Neural cell (in vitro differentiated cells): Measurements from ENCODE around the gene LARP1. TPM values are rescaled to one million over a fixed set of nuclear protein-coding genes. Genes with fewer than 3 reads are reported as not detected.

Experiments
- H2AFZ ChIP-seq: fragments of 200-600, 300-800 bp; sonication (generic), shearing (Covaris generic); 2 replicates; pipeline ENCODE4 v1.6.0; 2014; ENCODE audit warnings: low read depth, mild to moderate bottlenecking, antibody characterized with exemption, low read length, moderate library complexity
- H3F3A ChIP-seq: fragments of 200-600 bp; shearing (Covaris generic); 2 replicates; pipeline ENCODE4 v1.6.1; 2016; ENCODE audit warnings: mild to moderate bottlenecking, moderate library complexity, mixed read lengths, antibody characterized with exemption, low read length; ENCODE audit not compliant: insufficient read depth, poor library complexity, severe bottlenecking
- H3K27ac ChIP-seq: fragments of 200-600, 300-800 bp; sonication (generic), shearing (Covaris generic); 2 replicates; pipeline ENCODE4 v1.5.1; 2014; ENCODE audit warnings: mild to moderate bottlenecking, low read length, moderate library complexity
- H3K27me3 ChIP-seq: fragments of 300-800, 200-600 bp; sonication (generic), shearing (Covaris generic); 2 replicates; pipeline ENCODE4 v1.6.0; 2014; ENCODE audit warnings: mild to moderate bottlenecking, low read depth, low read length, moderate library complexity; ENCODE audit not compliant: insufficient read depth
- H3K36me3 ChIP-seq: fragments of 300-800, 200-600 bp; sonication (generic), shearing (Covaris generic); 2 replicates; pipeline ENCODE4 v1.5.1; 2014; ENCODE audit warnings: mild to moderate bottlenecking, antibody characterized with exemption, low read length, moderate library complexity; ENCODE audit not compliant: insufficient read depth
- H3K4me2 ChIP-seq: fragments of 300-800, 200-600 bp; sonication (generic), shearing (Covaris generic); 2 replicates; pipeline ENCODE4 v1.6.0; 2014; ENCODE audit warnings: mild to moderate bottlenecking, low read length
- H3K4me3 ChIP-seq: fragments of 300-800, 200-600 bp; sonication (generic), shearing (Covaris generic); 2 replicates; pipeline ENCODE4 v1.5.1; 2014; ENCODE audit warnings: mild to moderate bottlenecking, low read length, moderate library complexity
- H3K79me2 ChIP-seq: fragments of 200-600 bp; shearing (Covaris generic); replicated peaks from 2 replicates; pipeline ENCODE4 v1.6.0; 2014; ENCODE audit warnings: mild to moderate bottlenecking, low read length, moderate library complexity; ENCODE audit not compliant: insufficient read depth
- H3K9ac ChIP-seq: fragments of 300-800, 200-600 bp; sonication (generic), shearing (Covaris generic); 2 replicates; pipeline ENCODE4 v1.6.1; 2016; ENCODE audit warnings: mild to moderate bottlenecking, low read length, mixed read lengths
- H3K9me2 ChIP-seq: fragments of 200-600 bp; shearing (Covaris generic); 2 replicates; pipeline ENCODE4 v1.6.1; 2016; ENCODE audit warnings: mild to moderate bottlenecking, low read length, mixed read lengths; ENCODE audit not compliant: insufficient read depth
- H3K9me3 ChIP-seq: fragments of 200-600, 300-800 bp; sonication (generic), shearing (Covaris generic); 2 replicates; pipeline ENCODE4 v1.6.1; 2016; ENCODE audit warnings: mild to moderate bottlenecking, mixed run types, low read length, moderate library complexity, mixed read lengths
- H4K20me1 ChIP-seq: fragments of 200-600 bp; shearing (Covaris generic); 2 replicates; pipeline ENCODE4 v1.6.1; 2016; ENCODE audit warnings: mild to moderate bottlenecking, mixed run types; ENCODE audit not compliant: insufficient read depth
- CTCF ChIP-seq: fragments of 450-650 bp; IDR thresholded peaks from 2 replicates; pipeline ENCODE4 v1.5.1; 2014; ENCODE audit warnings: antibody characterized with exemption, mild to moderate bottlenecking, moderate library complexity; ENCODE audit not compliant: poor library complexity, severe bottlenecking
- EP300 ChIP-seq: fragments of 450-650 bp; conservative IDR thresholded peaks from 2 replicates; pipeline ENCODE4 v1.6.1; 2014; ENCODE audit warnings: antibody characterized with exemption, mild to moderate bottlenecking, moderate library complexity; ENCODE audit not compliant: poor library complexity, severe bottlenecking
- EZH2 ChIP-seq: fragments of 200-600, 300-800 bp; shearing (Covaris generic), sonication (generic); IDR thresholded peaks from 2 replicates; pipeline ENCODE4 v1.6.1; 2014; ENCODE audit warnings: antibody characterized with exemption, low read length, borderline replicate concordance, mild to moderate bottlenecking; ENCODE audit not compliant: insufficient read depth, poor library complexity, severe bottlenecking
- MXI1 ChIP-seq: fragments of 450-650 bp; conservative IDR thresholded peaks from 2 replicates; pipeline ENCODE4 v1.6.1; 2014; ENCODE audit warnings: antibody characterized with exemption, mild to moderate bottlenecking; ENCODE audit not compliant: poor library complexity, severe bottlenecking
- POLR2AphosphoS5 ChIP-seq: IDR thresholded peaks from 2 replicates; pipeline ENCODE4 v1.6.1; 2012
- RAD21 ChIP-seq: fragments of 450-650 bp; conservative IDR thresholded peaks from 2 replicates; pipeline ENCODE4 v1.6.1; 2014; ENCODE audit warnings: antibody characterized with exemption, mild to moderate bottlenecking, moderate library complexity
- REST ChIP-seq: IDR thresholded peaks from 2 replicates; pipeline ENCODE4 v1.6.1; 2012; ENCODE audit warnings: borderline replicate concordance
- SMC3 ChIP-seq: fragments of 450-650 bp; conservative IDR thresholded peaks from 2 replicates; pipeline ENCODE4 v1.6.1; 2014; ENCODE audit warnings: antibody characterized with exemption, mild to moderate bottlenecking, moderate library complexity; ENCODE audit not compliant: poor library complexity
- TAF1 ChIP-seq: IDR thresholded peaks from 2 replicates; pipeline ENCODE4 v1.6.1; 2012; ENCODE audit warnings: low read depth
- polyA plus RNA-seq: library from polyadenylated mRNA; depleted of rRNA; stranded (reverse); fragments of >200 nt; gene quantifications from 2 replicates; pipeline ENCODE4 v1.2.3, GENCODE V29; 2014

The LARP1 gene
- polyA plus RNA-seq, 1 donor from 2014 or later: 36.1 TPM

GRCh38 chr5:154783774-154784460 lies 28.7 kb downstream of the LARP1 start:
- Histone ChIP-seq H3F3A (no peaks in the 10 kb centered on the region), H3K27me3 (no peaks in the 10 kb centered on the region), H4K20me1 (peaks cover 7% of the 10 kb centered on the region), H3K79me2 (peaks cover 78% of the 10 kb centered on the region), H3K9me2 (no peaks in the 10 kb centered on the region), H3K4me3 (no peak overlapping the region), H3K36me3 (no peaks in the 10 kb centered on the region), H3K27ac (no peak overlapping the region), H2AFZ (no peak overlapping the region), H3K4me2 (no peak overlapping the region), H3K9me3 (no peaks in the 10 kb centered on the region), H3K9ac (no peak overlapping the region)
- TF ChIP-seq CTCF (no peak), TAF1 (no peak), POLR2AphosphoS5 (no peak), SMC3 (no peak)

- Histone ChIP-seq H3K27ac (no peak overlapping the region), H3K27me3 (no peaks in the 10 kb centered on the region), H3F3A (no peaks in the 10 kb centered on the region), H3K79me2 (peaks cover 72% of the 10 kb centered on the region), H3K9ac (no peak overlapping the region), H4K20me1 (peaks cover 7% of the 10 kb centered on the region), H3K9me3 (no peaks in the 10 kb centered on the region), H3K4me2 (no peak overlapping the region), H2AFZ (no peak overlapping the region), H3K36me3 (no peaks in the 10 kb centered on the region), H3K4me3 (no peak overlapping the region), H3K9me2 (no peaks in the 10 kb centered on the region)
- TF ChIP-seq SMC3: no peak
- TF ChIP-seq EP300: no peak
- TF ChIP-seq CTCF: no peak
- no peak for TF ChIP-seq MXI1
- no peak for TF ChIP-seq RAD21
- no peak for TF ChIP-seq POLR2AphosphoS5
- no peak for TF ChIP-seq EZH2
- TF ChIP-seq TAF1: no peak
- no peak for TF ChIP-seq REST
Observed at GRCh38 chr5:154784856-154785255, 29.7 kb downstream of the LARP1 start.
